ENCODE measurements around the gene ITPRIPL2. TPM values are rescaled to one million over a fixed set of nuclear protein-coding genes. Genes with fewer than 3 reads are reported as not detected.
A peak's percentile ranks its signal among the peaks of the same experiment; 100 is the strongest.

The ITPRIPL2 gene
- total RNA-seq, 1 donor from 2014 or later, result 14.5 TPM

DNA sequence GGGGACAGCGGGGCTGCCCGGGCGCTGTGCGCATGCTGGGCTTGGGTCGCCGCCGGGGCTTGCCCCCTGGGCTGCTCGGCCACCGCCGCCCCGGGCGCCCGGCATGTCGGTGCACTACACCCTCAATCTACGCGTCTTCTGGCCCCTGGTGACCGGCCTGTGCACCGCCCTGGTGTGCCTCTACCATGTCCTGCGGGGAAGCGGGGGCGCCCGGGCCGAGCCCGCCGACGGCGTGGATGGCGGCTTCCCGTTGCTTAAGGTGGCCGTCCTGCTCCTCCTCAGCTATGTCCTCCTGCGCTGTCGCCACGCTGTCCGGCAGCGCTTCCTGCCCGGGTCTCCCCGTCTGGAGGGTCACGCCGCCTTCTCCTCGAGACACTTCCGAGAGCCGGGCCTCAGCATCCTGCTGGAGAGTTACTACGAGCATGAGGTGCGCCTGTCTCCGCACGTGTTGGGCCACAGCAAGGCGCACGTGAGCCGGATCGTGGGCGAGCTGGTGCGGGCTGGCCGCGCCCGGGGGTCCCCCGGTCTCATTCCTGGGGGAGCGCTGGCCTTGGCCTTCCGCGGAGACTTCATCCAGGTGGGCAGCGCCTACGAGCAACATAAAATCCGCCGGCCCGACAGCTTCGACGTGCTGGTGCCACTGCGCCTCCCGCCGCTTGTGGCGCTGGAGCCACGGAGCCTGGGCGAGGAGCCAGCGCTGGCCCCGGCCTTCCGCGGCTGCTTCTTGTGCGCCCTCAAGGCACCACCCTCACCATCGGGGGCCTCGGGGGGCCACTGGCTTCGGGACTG is 789 bp downstream of the ITPRIPL2 start:
- peak overlapping the region; percentile 69 for H3K4me3 ChIP-seq (ENCODE audit: low read depth, low read length)
- DNase-seq (ENCODE audit: low read depth), result no peak
- TF ChIP-seq, protein P1, sequence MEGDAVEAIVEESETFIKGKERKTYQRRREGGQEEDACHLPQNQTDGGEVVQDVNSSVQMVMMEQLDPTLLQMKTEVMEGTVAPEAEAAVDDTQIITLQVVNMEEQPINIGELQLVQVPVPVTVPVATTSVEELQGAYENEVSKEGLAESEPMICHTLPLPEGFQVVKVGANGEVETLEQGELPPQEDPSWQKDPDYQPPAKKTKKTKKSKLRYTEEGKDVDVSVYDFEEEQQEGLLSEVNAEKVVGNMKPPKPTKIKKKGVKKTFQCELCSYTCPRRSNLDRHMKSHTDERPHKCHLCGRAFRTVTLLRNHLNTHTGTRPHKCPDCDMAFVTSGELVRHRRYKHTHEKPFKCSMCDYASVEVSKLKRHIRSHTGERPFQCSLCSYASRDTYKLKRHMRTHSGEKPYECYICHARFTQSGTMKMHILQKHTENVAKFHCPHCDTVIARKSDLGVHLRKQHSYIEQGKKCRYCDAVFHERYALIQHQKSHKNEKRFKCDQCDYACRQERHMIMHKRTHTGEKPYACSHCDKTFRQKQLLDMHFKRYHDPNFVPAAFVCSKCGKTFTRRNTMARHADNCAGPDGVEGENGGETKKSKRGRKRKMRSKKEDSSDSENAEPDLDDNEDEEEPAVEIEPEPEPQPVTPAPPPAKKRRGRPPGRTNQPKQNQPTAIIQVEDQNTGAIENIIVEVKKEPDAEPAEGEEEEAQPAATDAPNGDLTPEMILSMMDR (conservative IDR thresholded peaks at IDR 0.05; ENCODE audit: low read depth, low read length), result no peak

DNA sequence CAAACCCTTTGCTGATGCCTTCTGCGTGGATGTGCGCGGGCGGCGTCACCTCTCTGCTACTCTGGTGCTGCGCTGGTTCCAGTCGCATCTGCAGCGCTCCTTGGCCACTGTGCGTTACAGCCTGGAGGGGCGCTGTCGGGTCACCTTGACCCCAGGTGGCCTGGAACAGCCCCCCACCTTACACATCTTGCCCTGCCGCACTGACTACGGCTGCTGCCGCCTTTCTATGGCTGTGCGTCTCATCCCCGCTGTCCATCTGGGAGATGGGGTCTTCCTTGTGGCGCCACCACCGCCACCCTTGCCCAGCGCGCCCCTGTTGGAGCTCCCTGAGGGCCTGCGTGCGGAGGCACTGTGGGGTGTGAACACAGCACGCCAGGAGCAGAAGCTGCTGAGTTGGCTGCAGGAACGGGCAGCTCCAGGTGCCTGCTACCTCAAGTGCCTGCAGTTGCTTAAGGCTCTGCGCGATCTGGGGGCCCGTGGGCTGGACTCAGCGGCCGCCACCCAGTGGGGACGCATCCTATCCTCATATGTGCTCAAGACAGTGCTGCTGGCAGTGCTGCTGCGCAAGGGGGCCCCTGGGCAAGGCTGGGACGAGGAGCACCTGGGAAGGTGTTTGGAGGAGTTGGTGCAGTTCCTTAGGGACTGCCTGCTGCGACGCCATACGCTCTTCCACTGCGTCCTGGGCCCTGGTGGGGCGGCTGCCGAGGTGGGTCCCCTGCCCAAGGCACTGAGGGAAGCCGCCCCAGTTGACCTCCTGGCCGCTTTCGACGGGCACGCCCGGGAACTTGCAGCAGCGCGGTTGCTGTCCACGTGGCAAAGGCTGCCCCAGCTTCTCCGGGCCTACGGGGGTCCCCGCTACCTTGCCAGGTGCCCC is 1.6 kb downstream of the ITPRIPL2 start:
- DNase-seq (ENCODE audit: low read depth), result no peak
- H3K4me3 ChIP-seq (ENCODE audit: low read depth, low read length), result peak overlapping the region; percentile 69
- TF ChIP-seq, protein P1 (conservative IDR thresholded peaks at IDR 0.05; ENCODE audit: low read depth, low read length), result peak; percentile 3

DNA sequence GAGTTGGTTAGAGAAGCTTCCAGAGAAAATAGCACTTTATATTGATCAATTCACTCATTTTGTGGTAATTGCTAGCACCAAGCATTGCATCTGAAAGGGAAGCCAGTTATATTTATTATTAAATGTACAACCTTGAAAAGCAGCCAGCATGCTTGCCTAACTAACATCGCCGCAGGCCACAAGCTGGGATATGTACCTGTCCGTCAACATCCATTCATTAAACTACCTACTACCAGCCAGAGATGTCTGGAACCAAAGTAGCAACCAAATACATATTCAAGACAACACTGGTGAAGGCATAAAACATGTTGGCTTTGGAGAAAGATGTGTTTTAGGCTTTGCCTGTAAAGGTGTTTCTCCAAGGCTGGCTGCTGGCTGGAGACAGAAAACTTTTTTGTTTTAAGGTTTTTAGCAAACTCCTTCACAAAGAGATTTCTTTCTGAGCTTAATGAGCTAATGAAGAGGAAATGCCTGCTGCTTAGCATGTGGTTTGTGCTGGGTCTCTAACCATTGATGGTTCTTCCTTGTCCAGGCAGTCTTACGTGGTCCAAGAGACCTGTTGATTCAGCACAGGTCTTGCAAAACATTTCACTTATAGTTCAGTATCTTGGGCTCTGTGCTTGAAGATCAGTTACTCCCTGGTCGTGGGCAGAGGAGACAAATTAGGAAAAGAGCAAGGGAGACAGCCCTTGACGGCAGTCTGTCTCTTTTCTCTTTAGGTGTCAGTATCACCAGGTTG is 3.1 kb downstream of the ITPRIPL2 start:
- TF ChIP-seq, protein P1 (conservative IDR thresholded peaks at IDR 0.05; ENCODE audit: low read depth, low read length), result no peak
- H3K4me3 ChIP-seq (ENCODE audit: low read depth, low read length), result no peak overlapping the region
- DNase-seq (ENCODE audit: low read depth), result no peak

DNA sequence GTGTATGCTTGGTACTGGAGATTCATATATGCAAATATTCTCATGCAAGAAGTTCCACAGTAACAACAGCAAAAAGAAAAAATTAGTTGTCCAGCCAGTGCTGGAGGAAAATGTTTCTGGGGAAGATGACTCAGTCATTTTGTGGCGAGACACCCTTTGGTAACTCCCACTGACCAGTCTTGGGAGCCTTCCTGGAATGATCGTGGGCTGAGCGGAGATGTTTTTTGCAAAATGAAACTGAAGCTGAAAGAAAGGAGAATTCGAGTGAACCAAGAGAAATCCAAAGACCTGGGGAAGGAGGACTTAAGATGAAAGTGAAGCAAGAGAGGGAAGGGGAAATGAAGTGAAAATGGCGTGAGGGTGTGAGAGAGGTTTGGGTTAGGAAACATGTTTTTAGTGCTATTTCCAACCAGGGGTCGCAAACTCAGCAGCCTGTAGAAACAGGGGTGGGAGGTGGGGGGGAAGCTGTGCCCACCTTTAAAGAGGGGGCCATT is 5.2 kb downstream of the ITPRIPL2 start:
- TF ChIP-seq, protein P1 (conservative IDR thresholded peaks at IDR 0.05; ENCODE audit: low read depth, low read length), result no peak
- DNase-seq (ENCODE audit: low read depth), result peak; percentile 65
- peak overlapping the region; percentile 52 for H3K4me3 ChIP-seq (ENCODE audit: low read depth, low read length)

DNA sequence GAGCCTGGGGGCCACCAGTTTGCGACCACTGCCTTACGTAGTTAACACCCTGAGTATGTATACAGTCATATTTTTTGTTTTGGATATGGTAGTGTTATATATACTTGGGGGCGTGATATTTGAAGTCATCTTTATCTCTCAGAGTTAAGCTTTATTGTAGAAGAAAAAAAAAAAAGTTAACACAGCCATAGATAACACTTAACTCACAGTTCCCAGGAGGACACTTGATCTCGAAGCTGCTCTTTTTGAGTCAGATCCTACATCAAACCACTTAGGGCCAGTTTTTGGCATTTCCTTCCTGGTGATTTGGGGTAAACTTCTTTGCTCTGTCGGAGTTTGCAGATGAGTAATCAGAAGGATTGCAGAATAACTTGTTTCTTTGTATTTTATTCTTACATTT is 5.8 kb downstream of the ITPRIPL2 start:
- H3K4me3 ChIP-seq (ENCODE audit: low read depth, low read length), result peak overlapping the region; percentile 52
- DNase-seq (ENCODE audit: low read depth), result no peak
- TF ChIP-seq, protein P1 (conservative IDR thresholded peaks at IDR 0.05; ENCODE audit: low read depth, low read length), result no peak

DNA sequence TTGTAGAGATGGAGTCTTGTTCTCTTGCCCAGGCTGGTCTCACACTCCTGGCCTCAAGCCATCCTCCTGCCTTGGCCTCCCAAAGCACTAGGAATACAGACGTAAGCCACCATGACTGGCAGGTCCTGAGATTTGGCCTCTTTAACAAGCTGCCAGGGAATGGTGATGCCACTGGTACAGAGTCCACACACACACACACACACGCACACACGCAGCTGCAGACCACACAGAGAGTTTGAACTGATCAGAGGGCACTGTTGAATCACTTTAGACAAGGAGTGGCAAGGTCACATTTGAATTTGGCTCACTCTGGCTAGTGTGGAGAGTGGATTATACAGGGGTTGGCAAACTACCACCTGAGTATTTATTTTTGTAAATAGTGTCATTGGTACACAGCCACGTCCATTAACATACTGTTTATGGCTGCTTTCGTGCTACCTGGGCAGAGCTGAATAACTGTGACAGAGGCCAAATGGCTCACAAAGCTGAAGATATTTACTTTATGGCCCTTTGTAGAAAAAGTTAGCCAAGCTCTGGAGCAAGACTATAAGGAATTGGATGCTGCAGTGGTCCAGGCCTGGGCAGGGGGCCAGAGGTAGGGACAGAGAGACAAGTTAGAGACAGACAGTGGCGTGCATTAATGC is 9.9 kb downstream of the ITPRIPL2 start:
- TF ChIP-seq, protein P1 (conservative IDR thresholded peaks at IDR 0.05; ENCODE audit: low read depth, low read length), result no peak
- no peak for DNase-seq (ENCODE audit: low read depth)
- no peak overlapping the region for H3K4me3 ChIP-seq (ENCODE audit: low read depth, low read length)

Data from epithelial cell of proximal tubule (primary cell).